OCI-LY1 (cell line): ENCODE measurements around the gene SEMA3B.

Experiments used
- H2AFZ ChIP-seq: fragments of 200-600 bp; sonication (generic), shearing (Covaris generic); 2 replicates; pipeline ENCODE4 v1.6.0; 2014; ENCODE audit warnings: antibody characterized with exemption, mild to moderate bottlenecking, low read length
- H3F3A ChIP-seq: fragments of 200-600 bp; sonication (generic), shearing (Covaris generic); 2 replicates; pipeline ENCODE4 v1.6.0; 2014; ENCODE audit warnings: mild to moderate bottlenecking, antibody characterized with exemption, low read length, moderate library complexity; ENCODE audit not compliant: insufficient read depth
- H3K27ac ChIP-seq: fragments of 200-600 bp; sonication (generic); 2 replicates; pipeline ENCODE4 v1.5.1; 2014; ENCODE audit warnings: low read length, mixed run types, mild to moderate bottlenecking, low read depth; ENCODE audit not compliant: poor library complexity, severe bottlenecking
- H3K27me3 ChIP-seq: fragments of 200-600 bp; sonication (generic); 2 replicates; pipeline ENCODE4 v1.6.0; 2014; ENCODE audit warnings: antibody characterized with exemption, mild to moderate bottlenecking, low read length, moderate library complexity; ENCODE audit not compliant: insufficient read depth
- H3K36me3 ChIP-seq: fragments of 200-600 bp; sonication (generic); 2 replicates; pipeline ENCODE4 v1.6.1; 2014; ENCODE audit warnings: mild to moderate bottlenecking, antibody characterized with exemption, low read length, moderate library complexity, mixed read lengths; ENCODE audit not compliant: insufficient read depth
- H3K4me1 ChIP-seq: fragments of 200-600 bp; sonication (generic); 2 replicates; pipeline ENCODE4 v1.5.1; 2014; ENCODE audit warnings: mild to moderate bottlenecking, low read length, moderate library complexity; ENCODE audit not compliant: insufficient read depth, severe bottlenecking
- H3K4me2 ChIP-seq: fragments of 200-600 bp; sonication (generic), shearing (Covaris generic); 2 replicates; pipeline ENCODE4 v1.6.1; 2014; ENCODE audit warnings: low read length
- H3K4me3 ChIP-seq: fragments of 200-600 bp; sonication (generic); 2 replicates; pipeline ENCODE4 v1.5.1; 2014; ENCODE audit warnings: low read length, low read depth, mild to moderate bottlenecking, mixed read lengths; ENCODE audit not compliant: poor library complexity, severe bottlenecking
- H3K79me2 ChIP-seq: fragments of 200-600 bp; shearing (Covaris generic); 2 replicates; pipeline ENCODE4 v1.6.1; 2016; ENCODE audit warnings: mixed run types, low read length, mixed read lengths; ENCODE audit not compliant: insufficient read depth
- H3K9ac ChIP-seq: fragments of 200-600 bp; sonication (generic), shearing (Covaris generic); 2 replicates; pipeline ENCODE4 v1.6.1; 2014; ENCODE audit warnings: mild to moderate bottlenecking, low read length, mixed read lengths
- H3K9me2 ChIP-seq: fragments of 200-600 bp; sonication (generic), shearing (Covaris generic); 2 replicates; pipeline ENCODE4 v1.6.1; 2014; ENCODE audit warnings: low read depth, mild to moderate bottlenecking, low read length, mixed read lengths
- H3K9me3 ChIP-seq: fragments of 200-600 bp; shearing (Covaris generic); 2 replicates; pipeline ENCODE4 v1.6.1; 2014; ENCODE audit warnings: low read length, mixed read lengths
- H4K20me1 ChIP-seq: fragments of 200-600 bp; sonication (generic), shearing (Covaris generic); 2 replicates; pipeline ENCODE4 v1.6.0; 2016; ENCODE audit warnings: mild to moderate bottlenecking, low read length; ENCODE audit not compliant: insufficient read depth
- CTCF ChIP-seq: fragments of 200-600 bp; sonication (generic), shearing (Covaris generic); IDR thresholded peaks from 2 replicates; pipeline ENCODE4 v1.5.1; 2017; ENCODE audit warnings: mild to moderate bottlenecking, antibody characterized with exemption, low read length, moderate library complexity, mixed read lengths
- EZH2 ChIP-seq: fragments of 200-600 bp; sonication (generic), shearing (Covaris generic); IDR thresholded peaks from 2 replicates; pipeline ENCODE4 v1.8.0; 2017; ENCODE audit warnings: borderline replicate concordance, mixed run types, mild to moderate bottlenecking, antibody characterized with exemption, low read length, moderate library complexity, mixed read lengths

Gene SEMA3B

GRCh38 chr3:50259432-50260026, 9.4 kb upstream of the SEMA3B start:
- Histone ChIP-seq H3K79me2 (no peaks in the 10 kb centered on the region), H3K27me3 (no peaks in the 10 kb centered on the region), H3K36me3 (peaks cover 40% of the 10 kb centered on the region), H3K4me1 (peaks cover 13% of the 10 kb centered on the region), H2AFZ (no peak overlapping the region), H3K9me3 (no peaks in the 10 kb centered on the region), H3F3A (no peaks in the 10 kb centered on the region), H4K20me1 (no peaks in the 10 kb centered on the region), H3K9me2 (no peaks in the 10 kb centered on the region), H3K27ac (peak overlapping the region; percentile 16), H3K4me2 (peak overlapping the region; percentile 51), H3K9ac (no peak overlapping the region; the same call in 1 of the 2 replicates), H3K4me3 (peak overlapping the region; percentile 42)
- no peak for TF ChIP-seq CTCF
- TF ChIP-seq EZH2, result no peak

GRCh38 chr3:50260027-50260941, 8.7 kb upstream of the SEMA3B start:
- H3K9ac ChIP-seq, result peak overlapping the region; percentile 19; the same call in 1 of the 2 replicates
- no peaks in the 10 kb centered on the region for H4K20me1 ChIP-seq
- H3K4me1 ChIP-seq, result peaks cover 13% of the 10 kb centered on the region
- H3K27me3 ChIP-seq, result no peaks in the 10 kb centered on the region
- H2AFZ ChIP-seq, result no peak overlapping the region
- H3K4me3 ChIP-seq, result peak overlapping the region; percentile 42
- peaks cover 35% of the 10 kb centered on the region for H3K36me3 ChIP-seq
- H3K79me2 ChIP-seq, result no peaks in the 10 kb centered on the region
- H3F3A ChIP-seq, result no peaks in the 10 kb centered on the region
- H3K27ac ChIP-seq, result no peak overlapping the region
- no peaks in the 10 kb centered on the region for H3K9me3 ChIP-seq
- TF ChIP-seq EZH2 (no peak), CTCF (peak; percentile 89)
- no peaks in the 10 kb centered on the region for H3K9me2 ChIP-seq
- H3K4me2 ChIP-seq, result peak overlapping the region; percentile 51

GRCh38 chr3:50260942-50261441, 8.0 kb upstream of the SEMA3B start:
- H3K9ac ChIP-seq, result no peak overlapping the region
- TF ChIP-seq EZH2, result no peak
- TF ChIP-seq CTCF, result no peak
- no peak overlapping the region for H3K4me2 ChIP-seq

More at GRCh38 chr3:50260942-50261441, 8.0 kb upstream of the SEMA3B start:
- no peaks in the 10 kb centered on the region for H3K79me2 ChIP-seq
- H3F3A ChIP-seq, result no peaks in the 10 kb centered on the region
- no peak overlapping the region for H3K4me3 ChIP-seq
- no peaks in the 10 kb centered on the region for H4K20me1 ChIP-seq
- no peak overlapping the region for H2AFZ ChIP-seq
- H3K27me3 ChIP-seq, result no peaks in the 10 kb centered on the region
- H3K4me1 ChIP-seq, result peaks cover 13% of the 10 kb centered on the region
- H3K36me3 ChIP-seq, result peaks cover 32% of the 10 kb centered on the region
- H3K9me2 ChIP-seq, result no peaks in the 10 kb centered on the region
- no peak overlapping the region for H3K27ac ChIP-seq
- H3K9me3 ChIP-seq, result no peaks in the 10 kb centered on the region
